Tibial nerve (tissue), 4 donors: ENCODE measurements around the gene CDH22. TPM values are rescaled to one million over a fixed set of nuclear protein-coding genes. Genes with fewer than 3 reads are reported as not detected.

Experiments used
- DNase-seq, 2 donors: peaks; one replicate each; pipeline ENCODE4 v3.0.0-alpha.2; 2019; ENCODE audit warnings: low spot score in 2 of 2
- H3K27ac ChIP-seq, 4 donors: fragments of 200-600 bp; sonication (generic) in 3 of 4; one replicate each; pipeline ENCODE4 v1.5.1; 2017 to 2019; ENCODE audit warnings: mild to moderate bottlenecking in 1 of 4
- H3K27me3 ChIP-seq, 2 donors: fragments of 200-600 bp; sonication (generic) in 1 of 2; one replicate each; pipeline versions ENCODE4 v1.5.1 to v1.6.0; 2017 to 2019
- H3K36me3 ChIP-seq, 3 donors: fragments of 200-600 bp; sonication (generic); one replicate each; pipeline ENCODE4 v1.5.1; 2018 to 2019
- H3K4me1 ChIP-seq, 4 donors: fragments of 200-600 bp; sonication (generic) in 3 of 4; one replicate each; pipeline ENCODE4 v1.5.1; 2017 to 2019
- H3K4me3 ChIP-seq, 4 donors: fragments of 200-600 bp; sonication (generic) in 3 of 4; one replicate each; pipeline ENCODE4 v1.5.1; 2017 to 2019; ENCODE audit warnings: mild to moderate bottlenecking in 1 of 4, moderate library complexity in 1 of 4
- H3K9me3 ChIP-seq, 4 donors: fragments of 200-600 bp; sonication (generic) in 3 of 4; one replicate each; pipeline ENCODE4 v1.5.1; 2017 to 2019
- CTCF ChIP-seq, 5 experiments: fragments of 200-600 bp in 3 of 5; fragments of 450-650 bp in 2 of 5; sonication (generic) in 3 of 5; IDR thresholded peaks; one replicate each; pipeline ENCODE4 v1.5.1; 2016 to 2019; ENCODE audit warnings: antibody characterized with exemption in 5 of 5, mild to moderate bottlenecking in 3 of 5, moderate library complexity in 2 of 5
- EP300 ChIP-seq, 2 donors: sonication (generic); formaldehyde crosslinking; IDR thresholded peaks; one replicate each; pipeline ENCODE4 v1.6.1; 2017; ENCODE audit warnings: antibody characterized with exemption in 2 of 2, mild to moderate bottlenecking in 1 of 2
- POLR2A ChIP-seq, 2 donors: fragments of 450-650 bp; IDR thresholded peaks; one replicate each; pipeline ENCODE4 v1.6.1; 2017; ENCODE audit warnings: antibody characterized with exemption in 2 of 2, mild to moderate bottlenecking in 2 of 2, moderate library complexity in 2 of 2
- WGBS, 2 donors: methylation state at CpG; one replicate each; pipeline ENCODE4 v1.1.5; 2018; 5-methylcytosine and 5-hydroxymethylcytosine counted together
- total RNA-seq, 4 donors: library from RNA; depleted of rRNA; stranded (reverse); fragments of >200 nt; gene quantifications; one replicate each; pipeline ENCODE4 v1.1.0, GENCODE V29; 2016

Gene CDH22
- total RNA-seq, 4 donors from 2014 or later = 0.20 to 1.0 (median 0.60) TPM; not detected in 1

GRCh38 chr20:46267108-46268105 lies 40.9 kb downstream of the CDH22 start:
- Histone ChIP-seq H3K36me3 (no peaks in the 10 kb centered on the region), H3K27ac (no peak overlapping the region), H3K9me3 (peaks cover 0 to 4% (median 0%) of the 10 kb centered on the region in 4 donors), H3K4me3 (no peak overlapping the region), H3K4me1 (no peaks in the 10 kb centered on the region), H3K27me3 (peaks cover 0 to 28% of the 10 kb centered on the region in 2 donors)
- TF ChIP-seq EP300 (IDR thresholded peaks at IDR 0.05) = no peak
- no peak for TF ChIP-seq CTCF (IDR thresholded peaks at IDR 0.05)
- WGBS, 2 donors = 48 to 51% methylated on average over 10 to 11 of the region's 11 CpGs
- no peak for DNase-seq

- 90 to 92% methylated on average over 2 of the region's 2 CpGs for WGBS, 2 donors
- H3K4me3 ChIP-seq = no peak overlapping the region
- H3K9me3 ChIP-seq = no peaks in the 10 kb centered on the region
- no peaks in the 10 kb centered on the region for H3K4me1 ChIP-seq
- H3K27ac ChIP-seq = no peak overlapping the region
- no peaks in the 10 kb centered on the region for H3K36me3 ChIP-seq
- no peak for DNase-seq
- TF ChIP-seq POLR2A (IDR thresholded peaks at IDR 0.05) = no peak
- TF ChIP-seq CTCF (IDR thresholded peaks at IDR 0.05) = no peak
- TF ChIP-seq EP300 (IDR thresholded peaks at IDR 0.05) = no peak
- H3K27me3 ChIP-seq = peaks cover 0 to 27% of the 10 kb centered on the region in 2 donors
Measured at GRCh38 chr20:46265539-46265938, 42.8 kb downstream of the CDH22 start.

GRCh38 chr20:46264391-46265266 lies 43.7 kb downstream of the CDH22 start:
- TF ChIP-seq EP300 (IDR thresholded peaks at IDR 0.05) = no peak
- Histone ChIP-seq H3K27me3 (peaks cover 0 to 21% of the 10 kb centered on the region in 2 donors), H3K9me3 (no peaks in the 10 kb centered on the region), H3K36me3 (no peaks in the 10 kb centered on the region), H3K4me3 (no peak overlapping the region), H3K27ac (no peak overlapping the region), H3K4me1 (no peaks in the 10 kb centered on the region)
- no peak for DNase-seq
- 76 to 85% methylated on average over 26 of the region's 26 CpGs for WGBS, 2 donors

GRCh38 chr20:46261456-46262253 lies 46.6 kb downstream of the CDH22 start:
- no peaks in the 10 kb centered on the region for H3K9me3 ChIP-seq
- no peak overlapping the region for H3K4me3 ChIP-seq
- peaks cover 0 to 31% of the 10 kb centered on the region in 2 donors for H3K27me3 ChIP-seq
- no peak for DNase-seq
- no peak for TF ChIP-seq POLR2A (IDR thresholded peaks at IDR 0.05)
- no peak for TF ChIP-seq CTCF (IDR thresholded peaks at IDR 0.05)
- no peak for TF ChIP-seq EP300 (IDR thresholded peaks at IDR 0.05)
- 67 to 78% methylated on average over 12 of the region's 12 CpGs for WGBS, 2 donors
- no peaks in the 10 kb centered on the region for H3K36me3 ChIP-seq
- no peak overlapping the region for H3K27ac ChIP-seq
- no peaks in the 10 kb centered on the region for H3K4me1 ChIP-seq

- Histone ChIP-seq H3K27me3 (peaks cover 0 to 28% of the 10 kb centered on the region in 2 donors), H3K4me1 (no peaks in the 10 kb centered on the region), H3K36me3 (no peaks in the 10 kb centered on the region), H3K4me3 (no peak overlapping the region), H3K27ac (no peak overlapping the region), H3K9me3 (no peaks in the 10 kb centered on the region)
- WGBS, 2 donors = 63 to 76% methylated on average over 1 of the region's 1 CpG
- TF ChIP-seq POLR2A (IDR thresholded peaks at IDR 0.05) (no peak), EP300 (IDR thresholded peaks at IDR 0.05) (no peak), CTCF (IDR thresholded peaks at IDR 0.05) (no peak)
- DNase-seq = no peak
Measured at GRCh38 chr20:46260936-46261454, 47.3 kb downstream of the CDH22 start.
